HEK293 (cell line): ENCODE data around the gene KDM4B.
A peak's percentile ranks its signal among the peaks of the same experiment; 100 is the strongest.

Experiments
- CTCF ChIA-PET: fragments of 350-600 bp; formaldehyde crosslinking; extraction: SDS; loops from one replicate; lab custom pipeline; 2021; ENCODE audit warnings: antibody characterized with exemption; lab: Yijun Ruan, JAX
- POLR2A ChIA-PET: fragments of 300-600 bp; formaldehyde crosslinking; extraction: SDS; loops from one replicate; lab custom pipeline; 2020; ENCODE audit warnings: antibody characterized with exemption, inconsistent platforms; lab: Yijun Ruan, JAX
- H3K27ac ChIP-seq: fragments of 200-500 bp; sonication (Bioruptor generic); 2 replicates; pipeline ENCODE4 v1.5.1; 2014; ENCODE audit warnings: low read depth, low read length, control low read depth, inconsistent platforms; ENCODE audit errors: extremely low read depth
- H3K36me3 ChIP-seq, 2 experiments: fragments of 200-500 bp in 1 of 2; sonication (Bioruptor generic) in 1 of 2; 1 replicate in 1 of 2; 2 replicates in 1 of 2; pipeline ENCODE4 v1.5.1; 2014 to 2017; ENCODE audit warnings: inconsistent platforms in 2 of 2, low read length in 2 of 2; ENCODE audit not compliant: control insufficient read depth in 2 of 2, insufficient read depth in 1 of 2
- H3K4me1 ChIP-seq: fragments of 200-500 bp; sonication (Bioruptor generic); 2 replicates; pipeline ENCODE4 v1.5.1; 2014; ENCODE audit warnings: mild to moderate bottlenecking, low read length, inconsistent platforms; ENCODE audit not compliant: control insufficient read depth, insufficient read depth
- H3K4me3 ChIP-seq: 2 replicates; pipeline ENCODE4 v1.5.1; 2011; ENCODE audit warnings: low read depth, mild to moderate bottlenecking, control low read depth, low read length, moderate library complexity
- H3K9me3 ChIP-seq: fragments of 200-500 bp; sonication (Bioruptor generic); 2 replicates; pipeline ENCODE4 v1.5.1; 2014; ENCODE audit warnings: low read depth, low read length, inconsistent platforms; ENCODE audit not compliant: control insufficient read depth, insufficient read depth
- BCL11B ChIP-seq: fragments of 450-650 bp; formaldehyde crosslinking; IDR thresholded peaks from 2 replicates; pipeline ENCODE4 v1.5.1; 2016; ENCODE audit warnings: low read depth, missing biosample characterization, missing genetic modification characterization
- EGR2 ChIP-seq: fragments of 450-650 bp; formaldehyde crosslinking; IDR thresholded peaks from 2 replicates; pipeline ENCODE4 v1.5.1; 2016; ENCODE audit warnings: low read depth, missing biosample characterization, missing genetic modification characterization
- GLIS1 ChIP-seq: fragments of 450-650 bp; formaldehyde crosslinking; IDR thresholded peaks from 2 replicates; pipeline ENCODE4 v1.5.1; 2016; ENCODE audit warnings: missing biosample characterization, missing genetic modification characterization
- IKZF3 ChIP-seq: fragments of 450-650 bp; IDR thresholded peaks from 2 replicates; pipeline ENCODE4 v1.5.0; 2018; ENCODE audit warnings: missing biosample characterization, mild to moderate bottlenecking, missing genetic modification characterization, moderate library complexity
- INSM2 ChIP-seq: fragments of 450-650 bp; formaldehyde crosslinking; IDR thresholded peaks from 2 replicates; pipeline ENCODE4 v1.5.1; 2016; ENCODE audit warnings: missing biosample characterization, missing genetic modification characterization
- KLF1 ChIP-seq: fragments of 450-650 bp; formaldehyde crosslinking; IDR thresholded peaks from 2 replicates; pipeline ENCODE4 v1.5.1; 2016; ENCODE audit warnings: missing biosample characterization, missing genetic modification characterization
- KLF9 ChIP-seq: fragments of 450-650 bp; formaldehyde crosslinking; IDR thresholded peaks from 2 replicates; pipeline ENCODE4 v1.5.1; 2016; ENCODE audit warnings: missing biosample characterization, missing genetic modification characterization, low read depth
- REST ChIP-seq: fragments of 450-650 bp; formaldehyde crosslinking; IDR thresholded peaks from 2 replicates; pipeline ENCODE4 v1.5.1; 2016; ENCODE audit warnings: missing biosample characterization, missing genetic modification characterization
- ZBTB20 ChIP-seq: fragments of 450-650 bp; formaldehyde crosslinking; IDR thresholded peaks from 2 replicates; pipeline ENCODE4 v1.5.1; 2016; ENCODE audit warnings: missing biosample characterization, missing genetic modification characterization
- ZBTB7A ChIP-seq: fragments of 450-650 bp; formaldehyde crosslinking; IDR thresholded peaks from 2 replicates; pipeline ENCODE4 v1.5.1; 2016; ENCODE audit warnings: low read depth, missing biosample characterization, missing genetic modification characterization
- ZFHX2 ChIP-seq: fragments of 450-650 bp; formaldehyde crosslinking; conservative IDR thresholded peaks from 2 replicates; pipeline ENCODE4 v1.5.1; 2016; ENCODE audit warnings: missing biosample characterization, missing genetic modification characterization
- ZIC2 ChIP-seq: fragments of 450-650 bp; formaldehyde crosslinking; IDR thresholded peaks from 2 replicates; pipeline ENCODE4 v1.5.1; 2016; ENCODE audit warnings: missing biosample characterization, missing genetic modification characterization
- ZNF175 ChIP-seq: fragments of 450-650 bp; formaldehyde crosslinking; IDR thresholded peaks from 2 replicates; pipeline ENCODE4 v1.5.1; 2016; ENCODE audit warnings: missing biosample characterization, missing genetic modification characterization
- ZNF341 ChIP-seq: fragments of 450-650 bp; formaldehyde crosslinking; IDR thresholded peaks from 2 replicates; pipeline ENCODE4; 2016; ENCODE audit warnings: low read depth, missing biosample characterization, missing genetic modification characterization
- ZNF391 ChIP-seq: fragments of 450-650 bp; formaldehyde crosslinking; IDR thresholded peaks from 2 replicates; pipeline ENCODE4 v1.5.1; 2016; ENCODE audit warnings: low read depth, missing biosample characterization, missing genetic modification characterization, borderline replicate concordance
- ZNF404 ChIP-seq: fragments of 450-650 bp; formaldehyde crosslinking; IDR thresholded peaks from 2 replicates; pipeline ENCODE4 v1.5.1; 2017; ENCODE audit warnings: missing biosample characterization, missing genetic modification characterization
- ZNF560 ChIP-seq: fragments of 450-650 bp; formaldehyde crosslinking; IDR thresholded peaks from 2 replicates; pipeline ENCODE4 v1.5.1; 2017; ENCODE audit warnings: missing biosample characterization, missing genetic modification characterization, borderline replicate concordance
- ZNF585B ChIP-seq: fragments of 450-650 bp; formaldehyde crosslinking; IDR thresholded peaks from 2 replicates; pipeline ENCODE4 v1.5.1; 2016; ENCODE audit warnings: missing biosample characterization, missing genetic modification characterization
- ZNF837 ChIP-seq: fragments of 450-650 bp; formaldehyde crosslinking; IDR thresholded peaks from 2 replicates; pipeline ENCODE4 v1.5.1; 2016; ENCODE audit warnings: missing biosample characterization, missing genetic modification characterization
- ZXDB ChIP-seq: fragments of 450-650 bp; formaldehyde crosslinking; IDR thresholded peaks from 2 replicates; pipeline ENCODE4 v1.5.1; 2016; ENCODE audit warnings: missing biosample characterization, missing genetic modification characterization

Gene KDM4B

GRCh38 chr19:5128251-5128935 is 159.5 kb downstream of the KDM4B start (continued):
- no peak for TF ChIP-seq REST (tag by site-specific recombination)
- TF ChIP-seq IKZF3 (tag by site-specific recombination): peak; percentile 46; the same call in 1 of the 2 replicates
- TF ChIP-seq INSM2 (tag by site-specific recombination): no peak
- no peak for TF ChIP-seq ZNF585B (tag by site-specific recombination)
- TF ChIP-seq ZIC2: peak; percentile 88
- no peak for TF ChIP-seq ZXDB
- TF ChIP-seq ZNF404: no peak

- CTCF ChIA-PET: interaction anchor here (0.5 to 1.6 kb wide), 2 partner anchors 41 to 80 kb away, joined by 3 to 6 read pairs; no protein-coding TSS in a partner anchor
- no peak overlapping the region for H3K4me3 ChIP-seq
- H3K4me1 ChIP-seq: no peaks in the 10 kb centered on the region; the same call in 1 of the 2 replicates
- no peaks in the 10 kb centered on the region for H3K9me3 ChIP-seq
- H3K27ac ChIP-seq: no peak overlapping the region
- POLR2A ChIA-PET: no interaction called here
- TF ChIP-seq ZNF175 (tag by site-specific recombination) (no peak), KLF9 (tag by site-specific recombination) (peak; percentile 22; the same call in 1 of the 2 replicates), EGR2 (tag by site-specific recombination) (peak; percentile 98), ZFHX2 (tag by site-specific recombination) (peak; percentile 99), ZNF341 (no peak), GLIS1 (peak; percentile 43; the same call in 1 of the 2 replicates), ZNF560 (tag by site-specific recombination) (no peak), ZNF837 (tag by site-specific recombination) (no peak), ZNF391 (tag by site-specific recombination) (no peak), KLF1 (tag by site-specific recombination) (peak; percentile 76), BCL11B (tag by site-specific recombination) (peak; percentile 73; the same call in 1 of the 2 replicates), ZBTB20 (tag by site-specific recombination) (no peak), ZBTB7A (tag by site-specific recombination) (0 out of 2 replicates have a peak, but pooled peaks have one; percentile 37)
- H3K36me3 ChIP-seq: peaks cover 0 to 10% of the 10 kb centered on the region in 2 experiments; a peak in 1 of 3 replicates
Observed at GRCh38 chr19:5128936-5129389, 160.1 kb downstream of the KDM4B start.
